Measurements from ENCODE around the gene HOXC5.

Gene HOXC5

GRCh38 chr12:54065677-54066076 is 32.8 kb downstream of the HOXC5 start:
- Histone ChIP-seq H3K4me1 (no peaks in the 10 kb centered on the region), H3K36me3 (ENCODE audit: control insufficient read depth, insufficient read depth, low read length) (no peaks in the 10 kb centered on the region), H3K9ac (no peak overlapping the region), H3K4me3 (ENCODE audit: low read depth, low read length) (no peak overlapping the region), H3K79me2 (no peaks in the 10 kb centered on the region), H3K4me2 (ENCODE audit: low read length) (no peak overlapping the region), H3K27ac (no peak overlapping the region), H3K27me3 (ENCODE audit: control insufficient read depth, insufficient read depth, low read length) (peaks cover 3% of the 10 kb centered on the region), H2AFZ (no peak overlapping the region), H3K9me3 (ENCODE audit: control insufficient read depth, low read length) (no peaks in the 10 kb centered on the region)
- TF ChIP-seq, protein P1, sequence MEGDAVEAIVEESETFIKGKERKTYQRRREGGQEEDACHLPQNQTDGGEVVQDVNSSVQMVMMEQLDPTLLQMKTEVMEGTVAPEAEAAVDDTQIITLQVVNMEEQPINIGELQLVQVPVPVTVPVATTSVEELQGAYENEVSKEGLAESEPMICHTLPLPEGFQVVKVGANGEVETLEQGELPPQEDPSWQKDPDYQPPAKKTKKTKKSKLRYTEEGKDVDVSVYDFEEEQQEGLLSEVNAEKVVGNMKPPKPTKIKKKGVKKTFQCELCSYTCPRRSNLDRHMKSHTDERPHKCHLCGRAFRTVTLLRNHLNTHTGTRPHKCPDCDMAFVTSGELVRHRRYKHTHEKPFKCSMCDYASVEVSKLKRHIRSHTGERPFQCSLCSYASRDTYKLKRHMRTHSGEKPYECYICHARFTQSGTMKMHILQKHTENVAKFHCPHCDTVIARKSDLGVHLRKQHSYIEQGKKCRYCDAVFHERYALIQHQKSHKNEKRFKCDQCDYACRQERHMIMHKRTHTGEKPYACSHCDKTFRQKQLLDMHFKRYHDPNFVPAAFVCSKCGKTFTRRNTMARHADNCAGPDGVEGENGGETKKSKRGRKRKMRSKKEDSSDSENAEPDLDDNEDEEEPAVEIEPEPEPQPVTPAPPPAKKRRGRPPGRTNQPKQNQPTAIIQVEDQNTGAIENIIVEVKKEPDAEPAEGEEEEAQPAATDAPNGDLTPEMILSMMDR (IDR thresholded peaks at IDR 0.05) = no peak

- Histone ChIP-seq H3K27ac (no peak overlapping the region), H3K4me3 (ENCODE audit: low read depth, low read length) (no peak overlapping the region), H3K79me2 (no peaks in the 10 kb centered on the region), H3K4me1 (no peaks in the 10 kb centered on the region), H3K9ac (no peak overlapping the region), H3K27me3 (ENCODE audit: control insufficient read depth, insufficient read depth, low read length) (no peaks in the 10 kb centered on the region), H3K9me3 (ENCODE audit: control insufficient read depth, low read length) (no peaks in the 10 kb centered on the region), H3K4me2 (ENCODE audit: low read length) (no peak overlapping the region), H3K36me3 (ENCODE audit: control insufficient read depth, insufficient read depth, low read length) (no peaks in the 10 kb centered on the region), H2AFZ (no peak overlapping the region)
- TF ChIP-seq, protein P1 (IDR thresholded peaks at IDR 0.05) = no peak
Measured at GRCh38 chr12:54066408-54066807, 33.6 kb downstream of the HOXC5 start.

- Histone ChIP-seq H3K4me2 (ENCODE audit: low read length) (no peak overlapping the region), H3K4me3 (ENCODE audit: low read depth, low read length) (no peak overlapping the region), H2AFZ (no peak overlapping the region), H3K27ac (no peak overlapping the region), H3K9me3 (ENCODE audit: control insufficient read depth, low read length) (no peaks in the 10 kb centered on the region), H3K27me3 (ENCODE audit: control insufficient read depth, insufficient read depth, low read length) (no peaks in the 10 kb centered on the region), H3K4me1 (no peaks in the 10 kb centered on the region), H3K9ac (no peak overlapping the region), H3K36me3 (ENCODE audit: control insufficient read depth, insufficient read depth, low read length) (no peaks in the 10 kb centered on the region), H3K79me2 (no peaks in the 10 kb centered on the region)
- TF ChIP-seq, protein P1 (IDR thresholded peaks at IDR 0.05) = no peak
Measured at GRCh38 chr12:54068418-54069070, 35.7 kb downstream of the HOXC5 start.

DNA sequence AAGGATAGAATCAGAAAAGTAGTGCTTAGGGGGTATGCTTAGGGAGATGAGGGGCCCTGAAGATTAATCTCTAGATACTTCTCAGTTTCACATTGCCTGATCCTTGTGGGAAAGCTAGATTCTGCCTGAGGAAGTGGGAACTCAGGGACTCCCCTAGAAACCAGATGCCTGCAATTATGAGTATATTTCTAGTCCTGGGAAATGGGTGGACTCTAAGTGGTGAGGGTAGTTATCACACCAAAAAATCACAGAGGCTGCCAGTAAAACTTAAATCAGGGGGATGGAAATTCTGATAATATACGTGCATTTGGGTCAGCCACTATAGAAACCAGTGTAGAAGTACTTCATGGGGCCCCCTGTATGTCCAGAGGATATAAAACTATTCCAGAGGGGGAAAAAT is 39.1 kb downstream of the HOXC5 start:
- no peaks in the 10 kb centered on the region for H3K36me3 ChIP-seq (ENCODE audit: control insufficient read depth, insufficient read depth, low read length)
- H3K9ac ChIP-seq = no peak overlapping the region
- TF ChIP-seq, protein P1 (IDR thresholded peaks at IDR 0.05) = no peak
- no peak overlapping the region for H3K4me2 ChIP-seq (ENCODE audit: low read length)
- H3K9me3 ChIP-seq (ENCODE audit: control insufficient read depth, low read length) = no peaks in the 10 kb centered on the region
- no peak overlapping the region for H3K4me3 ChIP-seq (ENCODE audit: low read depth, low read length)
- H3K4me1 ChIP-seq = no peaks in the 10 kb centered on the region
- H3K27me3 ChIP-seq (ENCODE audit: control insufficient read depth, insufficient read depth, low read length) = no peaks in the 10 kb centered on the region
- H3K27ac ChIP-seq = no peak overlapping the region
- H2AFZ ChIP-seq = no peak overlapping the region
- H3K79me2 ChIP-seq = no peaks in the 10 kb centered on the region

- no peaks in the 10 kb centered on the region for H3K4me1 ChIP-seq
- H3K4me2 ChIP-seq (ENCODE audit: low read length) = no peak overlapping the region
- no peaks in the 10 kb centered on the region for H3K27me3 ChIP-seq (ENCODE audit: control insufficient read depth, insufficient read depth, low read length)
- H3K79me2 ChIP-seq = no peaks in the 10 kb centered on the region
- H3K9me3 ChIP-seq (ENCODE audit: control insufficient read depth, low read length) = no peaks in the 10 kb centered on the region
- H3K27ac ChIP-seq = no peak overlapping the region
- TF ChIP-seq, protein P1 (IDR thresholded peaks at IDR 0.05) = no peak
- H3K9ac ChIP-seq = no peak overlapping the region
- H3K4me3 ChIP-seq (ENCODE audit: low read depth, low read length) = no peak overlapping the region
- H2AFZ ChIP-seq = no peak overlapping the region
- no peaks in the 10 kb centered on the region for H3K36me3 ChIP-seq (ENCODE audit: control insufficient read depth, insufficient read depth, low read length)
Measured at GRCh38 chr12:54074308-54074707, 41.5 kb downstream of the HOXC5 start.

Data from parathyroid adenoma (tissue), 2 donors.